ENCODE data around the gene CCDC146.
"Not testable (repeated sequence)": the region's sequence is repeated elsewhere in the genome, so short reads cannot be mapped to it uniquely, and the experiment has no call there.

Gene CCDC146

GRCh38 chr7:77247206-77247850, 124.9 kb downstream of the CCDC146 start:
- DNase-seq (ENCODE audit: low read depth), result peak; percentile 86

- no peak for DNase-seq (ENCODE audit: low read depth)
These were observed 125.7 kb downstream of the CCDC146 start for GRCh38 chr7:77248154-77248553.

GRCh38 chr7:77252506-77252905, 130.1 kb downstream of the CCDC146 start:
- no peak for DNase-seq (ENCODE audit: low read depth)

- no peak for DNase-seq (ENCODE audit: low read depth)
These were observed 130.7 kb downstream of the CCDC146 start for GRCh38 chr7:77253151-77253550.

GRCh38 chr7:77254429-77254828, 132.0 kb downstream of the CCDC146 start:
- DNase-seq (ENCODE audit: low read depth), result no peak

- no peak for DNase-seq (ENCODE audit: low read depth)
These were observed 132.5 kb downstream of the CCDC146 start for GRCh38 chr7:77254915-77255314.

- DNase-seq (ENCODE audit: low read depth), result no peak
These were observed 135.6 kb downstream of the CCDC146 start for GRCh38 chr7:77258014-77258413.

- no peak for DNase-seq (ENCODE audit: low read depth)
These were observed 136.2 kb downstream of the CCDC146 start for GRCh38 chr7:77258593-77258992.

GRCh38 chr7:77262316-77262715, 139.9 kb downstream of the CCDC146 start:
- no peak for DNase-seq (ENCODE audit: low read depth)

GRCh38 chr7:77265666-77266065, 143.3 kb downstream of the CCDC146 start:
- no peak for DNase-seq (ENCODE audit: low read depth)

- no peak for DNase-seq (ENCODE audit: low read depth)
These were observed 143.9 kb downstream of the CCDC146 start for GRCh38 chr7:77266291-77266794.

GRCh38 chr7:77269360-77270093, 147.1 kb downstream of the CCDC146 start:
- DNase-seq (ENCODE audit: low read depth), result no peak

- DNase-seq (ENCODE audit: low read depth), result no peak
These were observed 147.7 kb downstream of the CCDC146 start for GRCh38 chr7:77270094-77270480.

- DNase-seq (ENCODE audit: low read depth), result no peak
These were observed 149.4 kb downstream of the CCDC146 start for GRCh38 chr7:77271766-77272165.

GRCh38 chr7:77275663-77276062, 153.2 kb downstream of the CCDC146 start:
- DNase-seq (ENCODE audit: low read depth), result not testable (repeated sequence)

GRCh38 chr7:77276120-77276519, 153.7 kb downstream of the CCDC146 start:
- DNase-seq (ENCODE audit: low read depth), result no peak

- no peak for DNase-seq (ENCODE audit: low read depth)
These were observed 159.5 kb downstream of the CCDC146 start for GRCh38 chr7:77281780-77282478.

- DNase-seq (ENCODE audit: low read depth), result no peak
These were observed 160.5 kb downstream of the CCDC146 start for GRCh38 chr7:77282897-77283296.

GRCh38 chr7:77284005-77284404, 161.6 kb downstream of the CCDC146 start:
- no peak for DNase-seq (ENCODE audit: low read depth)

- DNase-seq (ENCODE audit: low read depth), result no peak
These were observed 162.2 kb downstream of the CCDC146 start for GRCh38 chr7:77284616-77285015.

- no peak for DNase-seq (ENCODE audit: low read depth)
These were observed 166.4 kb downstream of the CCDC146 start for GRCh38 chr7:77288676-77289320.

- no peak for DNase-seq (ENCODE audit: low read depth)
These were observed 167.0 kb downstream of the CCDC146 start for GRCh38 chr7:77289387-77289786.
